A549 (cell line): ENCODE results near the gene UBXN2A. TPM values are rescaled to one million over a fixed set of nuclear protein-coding genes. Genes with fewer than 3 reads are reported as not detected.

Experiments used
- ATAC-seq, 2 experiments: fragments of 200-7000 bp in 1 of 2; fragments of >200 bp in 1 of 2; cut with Nextera tagmentation in 1 of 2; cut with Tn5 transposase in 1 of 2; 3 replicates each; pipeline versions ENCODE4 v1.8.0 to v1.9.1; 2018 to 2020; ENCODE audit warnings: mild to moderate bottlenecking in 1 of 2, moderate library complexity in 1 of 2
- CTCF ChIA-PET: fragments of 300-600 bp; sonication (Branson Sonifier 250); formaldehyde crosslinking; extraction: SDS; loops from one replicate; lab custom pipeline; 2021; ENCODE audit warnings: antibody characterized with exemption, inconsistent platforms; lab: Yijun Ruan, JAX
- POLR2A ChIA-PET: fragments of 350-600 bp; formaldehyde crosslinking; extraction: SDS; loops from one replicate; lab custom pipeline; 2021; ENCODE audit warnings: antibody characterized with exemption, inconsistent platforms; lab: Yijun Ruan, JAX
- DNase-seq, 2 experiments: peaks; one replicate each; pipeline versions ENCODE4 v3.0.0 to v3.0.0-alpha.2; 2011 to 2016; ENCODE audit warnings: low read depth in 1 of 2, low spot score in 1 of 2
- FAIRE-seq: peaks from 2 replicates; lab custom pipeline; 2011; peaks lifted over from hg19 to GRCh38; lab: Jason Lieb, UNC
- H3K27ac ChIP-seq, 2 experiments: fragments of >200 bp; sonication (Bioruptor Twin); formaldehyde crosslinking; 3 replicates each; pipeline ENCODE4 v1.5.1; 2016 to 2017
- H3K4me1 ChIP-seq: fragments of >200 bp; sonication (Bioruptor Twin); formaldehyde crosslinking; 3 replicates; pipeline ENCODE4 v1.6.1; 2016
- H3K4me2 ChIP-seq: fragments of >200 bp; sonication (Bioruptor Twin); formaldehyde crosslinking; 3 replicates; pipeline ENCODE4 v1.6.1; 2016
- H3K4me3 ChIP-seq: fragments of >200 bp; sonication (Bioruptor Twin); formaldehyde crosslinking; 3 replicates; pipeline ENCODE4 v1.5.1; 2016
- H3K9me3 ChIP-seq: fragments of >200 bp; sonication (Bioruptor Twin); formaldehyde crosslinking; 3 replicates; pipeline ENCODE4 v1.6.1; 2016
- CHD2 ChIP-seq: fragments of 150-350 bp; IDR thresholded peaks from 2 replicates; pipeline ENCODE4 v1.6.1; 2014; ENCODE audit warnings: low read length; ENCODE audit not compliant: partially characterized antibody
- E2F6 ChIP-seq: IDR thresholded peaks from 2 replicates; pipeline ENCODE4 v1.6.1; 2012; ENCODE audit warnings: low read depth, borderline replicate concordance
- EHMT2 ChIP-seq: fragments of 200-600 bp; sonication (generic); IDR thresholded peaks from 2 replicates; pipeline ENCODE4 v1.6.1; 2016; ENCODE audit warnings: antibody characterized with exemption, low read depth, mild to moderate bottlenecking, moderate library complexity
- ELK1 ChIP-seq: fragments of 150-350 bp; IDR thresholded peaks from 2 replicates; pipeline ENCODE4 v1.6.1; 2014; ENCODE audit warnings: low read depth, mild to moderate bottlenecking, low read length
- EP300 ChIP-seq, 2 experiments: fragments of >200 bp; sonication (Bioruptor Twin); formaldehyde crosslinking; IDR thresholded peaks; 2 replicates in 1 of 2; 3 replicates in 1 of 2; pipeline ENCODE4 v1.6.1; 2016 to 2017
- FOSB ChIP-seq: fragments of 250-450 bp; sonication (Bioruptor Pico); IDR thresholded peaks from 2 replicates; pipeline ENCODE4 v1.5.0; 2020; ENCODE audit warnings: mild to moderate bottlenecking, moderate library complexity
- FOXS1 ChIP-seq: fragments of 250-450 bp; sonication (Bioruptor Pico); IDR thresholded peaks from 2 replicates; pipeline ENCODE4 v1.5.0; 2020; ENCODE audit warnings: mild to moderate bottlenecking, moderate library complexity
- GATA3 ChIP-seq: IDR thresholded peaks from 2 replicates; pipeline ENCODE4 v1.6.1; 2012; ENCODE audit warnings: borderline replicate concordance
- JUN ChIP-seq, 2 experiments: fragments of >200 bp; sonication (Bioruptor Twin); formaldehyde crosslinking; IDR thresholded peaks; 2 replicates in 1 of 2; 3 replicates in 1 of 2; pipeline ENCODE4 v1.6.1; 2016 to 2017
- JUNB ChIP-seq: fragments of >200 bp; sonication (Bioruptor Twin); formaldehyde crosslinking; IDR thresholded peaks from 2 replicates; pipeline ENCODE4 v1.6.1; 2016
- KDM1A ChIP-seq: fragments of 200-600 bp; sonication (generic); IDR thresholded peaks from 2 replicates; pipeline ENCODE4 v1.6.1; 2016; ENCODE audit warnings: low read depth, mild to moderate bottlenecking
- KDM5A ChIP-seq: fragments of 200-600 bp; sonication (generic); IDR thresholded peaks from 2 replicates; pipeline ENCODE4 v1.6.1; 2016; ENCODE audit warnings: antibody characterized with exemption, mild to moderate bottlenecking
- NFE2L2 ChIP-seq: fragments of 150-350 bp; conservative IDR thresholded peaks from 2 replicates; pipeline ENCODE4 v1.6.1; 2014; ENCODE audit warnings: low read length
- NR3C1 ChIP-seq: fragments of >200 bp; sonication (Bioruptor Twin); formaldehyde crosslinking; IDR thresholded peaks from 3 replicates; pipeline ENCODE4 v1.6.1; 2017
- RAD21 ChIP-seq, 2 experiments: fragments of >200 bp in 1 of 2; sonication (Bioruptor Twin) in 1 of 2; formaldehyde crosslinking in 1 of 2; IDR thresholded peaks in 1 of 2; conservative IDR thresholded peaks in 1 of 2; 2 replicates in 1 of 2; 3 replicates in 1 of 2; pipeline ENCODE4 v1.6.1; 2012 to 2018; ENCODE audit warnings: inconsistent platforms in 1 of 2
- RFX5 ChIP-seq: fragments of 450-650 bp; IDR thresholded peaks from 2 replicates; pipeline ENCODE4 v1.7.1; 2014; ENCODE audit warnings: antibody characterized with exemption, mild to moderate bottlenecking, moderate library complexity
- SREBF2 ChIP-seq: fragments of 450-650 bp; IDR thresholded peaks from 2 replicates; pipeline ENCODE4 v1.6.1; 2014; ENCODE audit warnings: mild to moderate bottlenecking, moderate library complexity
- ZNF302 ChIP-seq: fragments of 250-450 bp; sonication (Bioruptor Pico); IDR thresholded peaks from 2 replicates; pipeline ENCODE4 v1.9.0; 2021; ENCODE audit warnings: inconsistent platforms, mild to moderate bottlenecking, moderate library complexity
- WGBS: methylation state at CpG from one replicate; pipeline ENCODE4 v1.1.6; 2017; ENCODE audit errors: missing lambda C conversion rate; 5-methylcytosine and 5-hydroxymethylcytosine counted together
- polyA plus RNA-seq, 4 experiments: library from polyadenylated mRNA; depleted of rRNA in 3 of 4; stranded (reverse); fragments of >200 nt; fragmentation: RNase III in 1 of 4; extraction: RNeasy Plus Mini Kit Qiagen cat#74134 plus additional on column Dnase treatment in 1 of 4; gene quantifications; 2 replicates in 3 of 4; 3 replicates in 1 of 4; pipeline ENCODE4 v1.2.3, GENCODE V29; 2011 to 2017
- TF ChIP-seq, protein P1 (sequence below): fragments of 250-450 bp; sonication (Bioruptor Pico); IDR thresholded peaks from 2 replicates; pipeline ENCODE4 v1.5.0; 2020; ENCODE audit warnings: low read depth, mild to moderate bottlenecking, moderate library complexity

UBXN2A gene
- polyA plus RNA-seq, 2 of the 4 experiments (the other 2 are of a cell fraction): 13.7 to 25.4 TPM

GRCh38 chr2:23916727-23917405 lies 23.4 kb upstream of the UBXN2A start:
- no peak for DNase-seq
- ChIA-PET POLR2A (no interaction called here), CTCF (interaction anchor here (3.5 kb wide), 1 partner anchor 11 kb away, joined by 19 read pairs; the partner anchor contains the start of gene ATAD2B)
- H3K27ac ChIP-seq: 0 out of 6 replicates have a peak overlapping the region, but pooled peaks of 1 of the 2 experiments have one; percentile 22
- peak overlapping the region; percentile 43 for H3K4me2 ChIP-seq
- peak; percentile 42 to 68; a peak in 3 of 6 replicates for ATAC-seq
- FAIRE-seq: no peak
- TF ChIP-seq JUN (IDR thresholded peaks at IDR 0.05) (no peak), RFX5 (no peak), JUNB (no peak)
- 58% methylated on average over 3 of the region's 3 CpGs for WGBS
- H3K4me1 ChIP-seq: peaks cover 18% of the 10 kb centered on the region
- no peaks in the 10 kb centered on the region for H3K9me3 ChIP-seq
- H3K4me3 ChIP-seq: no peak overlapping the region

DNA sequence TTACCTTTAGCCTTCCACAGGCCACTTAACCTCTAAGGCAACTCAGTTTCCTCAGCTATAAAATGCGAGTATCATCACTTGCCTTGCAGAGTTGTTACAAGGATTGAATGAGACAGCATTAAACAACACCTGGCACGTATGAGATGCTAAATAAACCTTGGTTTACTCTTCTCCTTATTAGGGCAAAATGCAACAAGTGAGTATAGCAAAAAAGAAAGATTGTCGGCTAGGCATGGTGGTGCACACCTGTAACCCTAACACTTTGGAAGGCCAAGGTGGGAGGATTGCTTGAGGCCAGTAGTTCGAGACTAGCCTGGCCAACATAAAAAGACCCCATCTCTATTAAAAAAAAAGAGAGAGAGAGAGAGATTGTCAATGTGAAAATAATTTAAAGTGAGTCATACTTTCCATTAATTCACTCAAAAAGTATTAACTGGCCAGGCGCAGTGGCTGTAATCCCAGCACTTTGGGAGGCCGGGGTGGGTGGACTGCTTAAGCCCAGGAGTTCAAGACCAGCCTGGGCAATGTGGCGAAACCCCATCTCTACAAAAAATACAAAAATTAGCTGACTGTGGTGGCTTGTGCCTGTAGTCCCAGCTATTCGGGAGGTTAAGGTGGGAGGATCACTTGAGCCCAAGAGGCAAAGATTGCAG lies 21.3 kb upstream of the UBXN2A start:
- 90% methylated on average over 8 of the region's 8 CpGs for WGBS
- Histone ChIP-seq H3K27ac (no peak overlapping the region), H3K4me1 (peaks cover 18% of the 10 kb centered on the region), H3K9me3 (no peaks in the 10 kb centered on the region), H3K4me3 (no peak overlapping the region), H3K4me2 (no peak overlapping the region)
- FAIRE-seq (no peak), DNase-seq (no peak), ATAC-seq (no peak)
- CTCF ChIA-PET: interaction anchor here (1.0 to 3.5 kb wide), 3 partner anchors 8 to 166 kb away, joined by 3 to 19 read pairs (median 5); partner anchors contain the start of genes ATAD2B and TP53I3
- POLR2A ChIA-PET: no interaction called here
- TF ChIP-seq GATA3: no peak
- no peak for TF ChIP-seq EHMT2
- TF ChIP-seq NFE2L2: no peak
- TF ChIP-seq KDM1A: no peak
- TF ChIP-seq ELK1: no peak
- no peak for TF ChIP-seq FOSB (CRISPR knock-in tag)
- no peak for TF ChIP-seq E2F6
- no peak for TF ChIP-seq CHD2
- TF ChIP-seq RAD21 (conservative IDR thresholded peaks at IDR 0.05 in 1 of 2, IDR thresholded peaks at IDR 0.05 in 1 of 2): no peak
- TF ChIP-seq FOXS1: no peak
- TF ChIP-seq RFX5: no peak
- TF ChIP-seq, protein P1, sequence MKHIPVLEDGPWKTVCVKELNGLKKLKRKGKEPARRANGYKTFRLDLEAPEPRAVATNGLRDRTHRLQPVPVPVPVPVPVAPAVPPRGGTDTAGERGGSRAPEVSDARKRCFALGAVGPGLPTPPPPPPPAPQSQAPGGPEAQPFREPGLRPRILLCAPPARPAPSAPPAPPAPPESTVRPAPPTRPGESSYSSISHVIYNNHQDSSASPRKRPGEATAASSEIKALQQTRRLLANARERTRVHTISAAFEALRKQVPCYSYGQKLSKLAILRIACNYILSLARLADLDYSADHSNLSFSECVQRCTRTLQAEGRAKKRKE (CRISPR knock-in tag): no peak
- TF ChIP-seq KDM5A: no peak
- TF ChIP-seq EP300 (IDR thresholded peaks at IDR 0.05): no peak
- TF ChIP-seq SREBF2: no peak
- no peak for TF ChIP-seq ZNF302
- TF ChIP-seq NR3C1: no peak
